Keratinocyte (primary cell): ENCODE measurements around the gene ACOXL.

ENCODE experiments used
- CTCF ChIP-seq, 3 experiments: IDR thresholded peaks in 1 of 3; conservative IDR thresholded peaks in 1 of 3; optimal IDR thresholded peaks in 1 of 3; 2 replicates in 2 of 3; 3 replicates in 1 of 3; pipeline versions ENCODE3 to v1.5.1; 2011; ENCODE audit warnings: low read length in 3 of 3, mild to moderate bottlenecking in 3 of 3, moderate library complexity in 2 of 3, control low read depth in 1 of 3, inconsistent platforms in 1 of 3; ENCODE audit not compliant: insufficient read depth in 2 of 3; ENCODE audit errors: extremely low read depth in 1 of 3
- EZH2 ChIP-seq: IDR thresholded peaks from one replicate; pipeline ENCODE4 v1.6.1; 2012; ENCODE audit warnings: inconsistent platforms, mild to moderate bottlenecking, low read length, moderate library complexity

- TF ChIP-seq CTCF (optimal IDR thresholded peaks at IDR 0.05 in 1 of 3, IDR thresholded peaks at IDR 0.05 in 1 of 3, conservative IDR thresholded peaks at IDR 0.05 in 1 of 3; ENCODE audit: extremely low read depth in 1 of 3, insufficient read depth in 2 of 3, low read length in 3 of 3) (no peak), EZH2 (no peak)
These were observed 53.1 kb downstream of the ACOXL start for GRCh38 chr2:110785439-110785838.
